HEK293 (cell line): Measurements from ENCODE around the gene CTCF.

Experiments used
- ATF2 ChIP-seq: fragments of 450-650 bp; formaldehyde crosslinking; IDR thresholded peaks from 2 replicates; pipeline ENCODE4 v1.5.1; 2016; ENCODE audit warnings: missing biosample characterization, missing genetic modification characterization, low read depth
- BCL6B ChIP-seq: fragments of 450-650 bp; formaldehyde crosslinking; IDR thresholded peaks from 2 replicates; pipeline ENCODE4 v1.5.1; 2017; ENCODE audit warnings: missing biosample characterization, missing genetic modification characterization
- ELK4 ChIP-seq: IDR thresholded peaks from 2 replicates; pipeline ENCODE4 v1.6.1; 2011; ENCODE audit warnings: mild to moderate bottlenecking, low read depth, low read length, borderline replicate concordance
- GLIS2 ChIP-seq: fragments of 450-650 bp; formaldehyde crosslinking; IDR thresholded peaks from 2 replicates; pipeline ENCODE4 v1.5.1; 2016; ENCODE audit warnings: missing biosample characterization, missing genetic modification characterization
- HOXA7 ChIP-seq: sonication (generic); formaldehyde crosslinking; IDR thresholded peaks from 2 replicates; pipeline ENCODE4 v1.8.1; 2022; ENCODE audit warnings: missing genetic modification reagents, borderline replicate concordance
- KLF17 ChIP-seq: fragments of 450-650 bp; formaldehyde crosslinking; IDR thresholded peaks from 2 replicates; pipeline ENCODE4 v1.5.1; 2016; ENCODE audit warnings: missing biosample characterization, missing genetic modification characterization
- MZF1 ChIP-seq: fragments of 450-650 bp; formaldehyde crosslinking; IDR thresholded peaks from 2 replicates; pipeline ENCODE4 v1.5.1; 2017; ENCODE audit warnings: missing biosample characterization, missing genetic modification characterization, borderline replicate concordance
- PRDM2 ChIP-seq: fragments of 450-650 bp; formaldehyde crosslinking; IDR thresholded peaks from 2 replicates; pipeline ENCODE4 v1.5.1; 2016; ENCODE audit warnings: missing biosample characterization, missing genetic modification characterization, borderline replicate concordance
- RBAK ChIP-seq: fragments of 450-650 bp; formaldehyde crosslinking; IDR thresholded peaks from 2 replicates; pipeline ENCODE4 v1.5.1; 2016; ENCODE audit warnings: missing biosample characterization, missing genetic modification characterization
- WT1 ChIP-seq: fragments of 450-650 bp; formaldehyde crosslinking; IDR thresholded peaks from 2 replicates; pipeline ENCODE4 v1.5.1; 2016; ENCODE audit warnings: missing biosample characterization, missing genetic modification characterization
- ZBTB10 ChIP-seq: fragments of 450-650 bp; formaldehyde crosslinking; IDR thresholded peaks from 2 replicates; pipeline ENCODE4 v1.5.1; 2016; ENCODE audit warnings: missing biosample characterization, missing genetic modification characterization
- ZBTB17 ChIP-seq: fragments of 450-650 bp; formaldehyde crosslinking; IDR thresholded peaks from 2 replicates; pipeline ENCODE4 v1.5.1; 2016; ENCODE audit warnings: missing biosample characterization, missing genetic modification characterization
- ZBTB7A ChIP-seq: fragments of 450-650 bp; formaldehyde crosslinking; IDR thresholded peaks from 2 replicates; pipeline ENCODE4 v1.5.1; 2016; ENCODE audit warnings: low read depth, missing biosample characterization, missing genetic modification characterization
- ZFHX2 ChIP-seq: fragments of 450-650 bp; formaldehyde crosslinking; conservative IDR thresholded peaks from 2 replicates; pipeline ENCODE4 v1.5.1; 2016; ENCODE audit warnings: missing biosample characterization, missing genetic modification characterization
- ZNF19 ChIP-seq: fragments of 450-650 bp; formaldehyde crosslinking; IDR thresholded peaks from 2 replicates; pipeline ENCODE4; 2016; ENCODE audit warnings: missing biosample characterization, missing genetic modification characterization, low read depth
- ZNF248 ChIP-seq: fragments of 450-650 bp; formaldehyde crosslinking; IDR thresholded peaks from 2 replicates; pipeline ENCODE4 v1.5.1; 2017; ENCODE audit warnings: missing biosample characterization, missing genetic modification characterization
- ZNF302 ChIP-seq: fragments of 450-650 bp; formaldehyde crosslinking; IDR thresholded peaks from 2 replicates; pipeline ENCODE4 v1.5.1; 2016; ENCODE audit warnings: missing biosample characterization, missing genetic modification characterization, low read depth
- ZNF391 ChIP-seq: fragments of 450-650 bp; formaldehyde crosslinking; IDR thresholded peaks from 2 replicates; pipeline ENCODE4 v1.5.1; 2016; ENCODE audit warnings: low read depth, missing biosample characterization, missing genetic modification characterization, borderline replicate concordance
- ZNF416 ChIP-seq: fragments of 450-650 bp; formaldehyde crosslinking; IDR thresholded peaks from 2 replicates; pipeline ENCODE4 v1.5.1; 2016; ENCODE audit warnings: missing biosample characterization, missing genetic modification characterization
- ZNF48 ChIP-seq: fragments of 450-650 bp; formaldehyde crosslinking; IDR thresholded peaks from 2 replicates; pipeline ENCODE4 v1.5.1; 2016; ENCODE audit warnings: missing biosample characterization, missing genetic modification characterization
- ZNF548 ChIP-seq: fragments of 450-650 bp; formaldehyde crosslinking; IDR thresholded peaks from 2 replicates; pipeline ENCODE4 v1.5.1; 2016; ENCODE audit warnings: missing biosample characterization, missing genetic modification characterization
- ZNF571 ChIP-seq: fragments of 450-650 bp; formaldehyde crosslinking; IDR thresholded peaks from 2 replicates; pipeline ENCODE4 v1.5.0; 2017; ENCODE audit warnings: missing biosample characterization, missing genetic modification characterization
- ZNF585B ChIP-seq: fragments of 450-650 bp; formaldehyde crosslinking; IDR thresholded peaks from 2 replicates; pipeline ENCODE4 v1.5.1; 2016; ENCODE audit warnings: missing biosample characterization, missing genetic modification characterization
- ZNF623 ChIP-seq: fragments of 450-650 bp; formaldehyde crosslinking; IDR thresholded peaks from 2 replicates; pipeline ENCODE4 v1.5.1; 2016; ENCODE audit warnings: missing biosample characterization, missing genetic modification characterization
- ZNF670 ChIP-seq: fragments of 450-650 bp; formaldehyde crosslinking; IDR thresholded peaks from 2 replicates; pipeline ENCODE4 v1.5.1; 2016; ENCODE audit warnings: missing biosample characterization, missing genetic modification characterization, low read depth

Gene CTCF

GRCh38 chr16:67678354-67679023 lies 116.2 kb downstream of the CTCF start (continued):
- TF ChIP-seq ZNF571 (no peak), ZBTB17 (tag by site-specific recombination) (no peak), ZNF670 (tag by site-specific recombination) (no peak), ZFHX2 (tag by site-specific recombination) (no peak), ZNF585B (no peak), PRDM2 (tag by site-specific recombination) (no peak), ZNF623 (tag by site-specific recombination) (no peak), ZNF302 (tag by site-specific recombination) (no peak), GLIS2 (no peak), ZNF391 (no peak), ELK4 (no peak), ZNF19 (tag by site-specific recombination) (no peak), ZNF416 (no peak), HOXA7 (no peak), RBAK (tag by site-specific recombination) (no peak), KLF17 (tag by site-specific recombination) (0 out of 2 replicates have a peak, but pooled peaks have one; percentile 32), ZBTB10 (tag by site-specific recombination) (no peak), ZNF548 (no peak), ZBTB7A (tag by site-specific recombination) (no peak), BCL6B (tag by site-specific recombination) (no peak), ZNF248 (tag by site-specific recombination) (no peak), WT1 (tag by site-specific recombination) (peak; percentile 84), ZNF48 (tag by site-specific recombination) (no peak), ATF2 (no peak), MZF1 (peak; percentile 81; the same call in 1 of the 2 replicates)
